ENCODE measurements around the gene METRN.
A peak's percentile ranks its signal among the peaks of the same experiment; 100 is the strongest.

- TF ChIP-seq, protein P1, sequence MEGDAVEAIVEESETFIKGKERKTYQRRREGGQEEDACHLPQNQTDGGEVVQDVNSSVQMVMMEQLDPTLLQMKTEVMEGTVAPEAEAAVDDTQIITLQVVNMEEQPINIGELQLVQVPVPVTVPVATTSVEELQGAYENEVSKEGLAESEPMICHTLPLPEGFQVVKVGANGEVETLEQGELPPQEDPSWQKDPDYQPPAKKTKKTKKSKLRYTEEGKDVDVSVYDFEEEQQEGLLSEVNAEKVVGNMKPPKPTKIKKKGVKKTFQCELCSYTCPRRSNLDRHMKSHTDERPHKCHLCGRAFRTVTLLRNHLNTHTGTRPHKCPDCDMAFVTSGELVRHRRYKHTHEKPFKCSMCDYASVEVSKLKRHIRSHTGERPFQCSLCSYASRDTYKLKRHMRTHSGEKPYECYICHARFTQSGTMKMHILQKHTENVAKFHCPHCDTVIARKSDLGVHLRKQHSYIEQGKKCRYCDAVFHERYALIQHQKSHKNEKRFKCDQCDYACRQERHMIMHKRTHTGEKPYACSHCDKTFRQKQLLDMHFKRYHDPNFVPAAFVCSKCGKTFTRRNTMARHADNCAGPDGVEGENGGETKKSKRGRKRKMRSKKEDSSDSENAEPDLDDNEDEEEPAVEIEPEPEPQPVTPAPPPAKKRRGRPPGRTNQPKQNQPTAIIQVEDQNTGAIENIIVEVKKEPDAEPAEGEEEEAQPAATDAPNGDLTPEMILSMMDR (IDR thresholded peaks at IDR 0.05): peak; percentile 68
- TF ChIP-seq ZFX (IDR thresholded peaks at IDR 0.05; ENCODE audit: borderline replicate concordance): no peak
Measured at GRCh38 chr16:715477-716199, 720 bp downstream of the METRN start.

Measured in 22Rv1 (cell line).